ENCODE measurements around the gene NBEAL2. TPM values are rescaled to one million over a fixed set of nuclear protein-coding genes. Genes with fewer than 3 reads are reported as not detected.

Gene NBEAL2
- total and polyA plus RNA-seq, 10 of the 15 experiments (the other 5 are each of a cell fraction or from before 2014, with no cell fraction given) = 0.07 to 127 (median 29.4) TPM

DNA sequence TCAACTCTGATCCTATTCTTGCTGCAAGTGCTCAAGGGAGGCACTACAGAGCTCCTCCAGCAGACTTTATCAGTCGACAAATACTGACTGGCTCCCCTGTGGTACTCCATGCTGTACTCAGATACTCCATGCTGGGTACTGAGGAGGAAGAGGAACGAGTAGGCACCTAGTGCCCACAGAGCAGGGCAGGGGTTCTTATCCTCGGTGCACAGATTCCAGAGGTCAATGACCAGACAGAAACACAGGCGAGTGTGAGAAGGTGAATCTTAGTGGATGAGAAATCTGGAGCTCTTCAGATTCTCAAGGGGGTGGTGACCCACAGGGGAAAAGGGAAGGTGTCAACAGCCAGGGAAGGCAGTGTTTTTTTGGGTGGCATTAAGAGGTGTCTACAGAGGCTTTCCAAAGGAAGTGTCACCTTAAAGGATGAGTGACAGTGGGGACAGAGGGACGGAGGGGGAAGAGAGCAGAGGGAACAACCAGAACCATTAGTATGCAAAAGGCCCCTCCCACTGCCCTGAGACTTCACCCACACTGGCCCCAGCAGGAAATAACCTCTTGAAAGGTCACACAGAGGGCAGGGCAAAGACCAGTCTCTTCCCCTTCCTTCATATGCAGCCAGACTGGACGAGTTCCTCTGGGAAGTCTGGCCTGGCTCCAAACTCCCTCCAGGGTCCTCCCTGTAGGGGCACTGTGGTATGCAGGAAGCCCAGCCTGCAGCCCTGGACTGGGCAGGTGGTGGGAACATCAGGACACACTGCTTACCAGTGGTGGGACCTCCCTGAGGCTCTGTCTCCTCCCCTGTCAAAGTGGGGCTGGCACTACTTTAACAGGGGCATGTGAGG, 30.4 kb upstream of the NBEAL2 start (continued):
- TF ChIP-seq NR2F1 (conservative IDR thresholded peaks at IDR 0.05) = peak; percentile 95
- TF ChIP-seq EED (IDR thresholded peaks at IDR 0.05; ENCODE audit: low read depth) = peak; percentile 55; the same call in 1 of the 2 replicates
- 0 out of 2 replicates have a peak, but pooled peaks have one; percentile 57 for TF ChIP-seq TBL1XR1 (IDR thresholded peaks at IDR 0.05; ENCODE audit: low read depth, low read length)
- TF ChIP-seq, protein P1, sequence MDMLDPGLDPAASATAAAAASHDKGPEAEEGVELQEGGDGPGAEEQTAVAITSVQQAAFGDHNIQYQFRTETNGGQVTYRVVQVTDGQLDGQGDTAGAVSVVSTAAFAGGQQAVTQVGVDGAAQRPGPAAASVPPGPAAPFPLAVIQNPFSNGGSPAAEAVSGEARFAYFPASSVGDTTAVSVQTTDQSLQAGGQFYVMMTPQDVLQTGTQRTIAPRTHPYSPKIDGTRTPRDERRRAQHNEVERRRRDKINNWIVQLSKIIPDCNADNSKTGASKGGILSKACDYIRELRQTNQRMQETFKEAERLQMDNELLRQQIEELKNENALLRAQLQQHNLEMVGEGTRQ (IDR thresholded peaks at IDR 0.05; ENCODE audit: borderline replicate concordance, low read depth, low read length) = no peak
- TF ChIP-seq SMARCA5 (IDR thresholded peaks at IDR 0.05) = peak; percentile 80
- TF ChIP-seq MYC (IDR thresholded peaks at IDR 0.05; ENCODE audit: insufficient read depth, insufficient read length, insufficient replicate concordance, low read length, severe bottlenecking) = no peak

DNA sequence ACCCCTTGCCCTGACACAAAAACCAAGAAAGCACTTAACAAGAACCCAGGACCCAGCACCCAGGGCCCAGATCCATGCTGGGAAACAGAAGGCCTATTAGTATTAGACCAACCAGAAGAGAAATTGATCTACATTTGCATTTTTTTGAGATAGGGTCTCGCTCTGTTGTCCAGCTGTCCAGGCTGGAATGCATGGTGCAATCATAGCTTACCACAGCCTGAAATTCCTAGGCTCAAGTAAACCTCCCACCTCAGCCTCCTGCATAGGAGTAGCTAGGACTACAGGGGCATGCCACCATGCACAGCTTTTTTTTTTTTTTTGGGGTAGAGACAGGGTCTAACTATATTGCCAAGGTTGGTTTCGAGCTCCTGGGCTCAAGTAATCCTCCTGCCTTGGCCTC, 29.3 kb upstream of the NBEAL2 start:
- intact Hi-C loops (cut with micrococcal nuclease; ENCODE audit: unreplicated experiment) (no loop called here), in situ Hi-C loops (cut with MboI) (no loop called here)
- Histone ChIP-seq H3K36me3 (ENCODE audit: control insufficient read depth in 2 of 2, insufficient read depth in 2 of 2, low read length in 1 of 2) (peaks cover 16 to 33% of the 10 kb centered on the region in 2 experiments), H3K79me2 (ENCODE audit: control insufficient read depth, insufficient read depth, low read length) (peaks cover 94% of the 10 kb centered on the region), H3K9me3 (replicated peaks; ENCODE audit: control insufficient read depth, insufficient read depth, low read length) (no peaks in the 10 kb centered on the region; the same call in 2 of the 3 replicates), H3K27me3 (replicated peaks in 1 of 2; ENCODE audit: control insufficient read depth in 2 of 2, insufficient read depth in 2 of 2, low read length in 1 of 2) (no peaks in the 10 kb centered on the region), H3K4me2 (ENCODE audit: control insufficient read depth, insufficient read depth) (peak overlapping the region; percentile 41), H3K4me1 (ENCODE audit: control insufficient read depth, insufficient read depth, low read length) (peaks cover 65% of the 10 kb centered on the region), H3K4me3 (no peak overlapping the region), H4K20me1 (ENCODE audit: control insufficient read depth, insufficient read depth) (peaks cover 6% of the 10 kb centered on the region; the same call in 1 of the 2 replicates), H2AFZ (ENCODE audit: control insufficient read depth, low read depth, low read length) (no peak overlapping the region), H3K9ac (ENCODE audit: control insufficient read depth, insufficient read depth, low read length) (no peak overlapping the region), H3K27ac (ENCODE audit: control insufficient read depth, insufficient read depth) (no peak overlapping the region)
- ATAC-seq = no peak
- BruUV-seq (replicated peaks) = no TSS peak
- ChIA-PET RAD21 (ENCODE audit: unreplicated experiment) (interaction anchor here (0.8 kb wide), 1 partner anchor 21 kb away, joined by 3 read pairs; no protein-coding TSS in a partner anchor), SMC1A (ENCODE audit: uncharacterized antibody, unreplicated experiment) (interaction anchor here (17.2 kb wide), 1 partner anchor 18 kb away, joined by 298 read pairs; no protein-coding TSS in a partner anchor), POLR2A (interaction anchor here (0.6 to 10.1 kb wide), 3 partner anchors 8 to 19 kb away, joined by 4 to 163 read pairs (median 4); no protein-coding TSS in a partner anchor), CTCF (interaction anchor here (1.1 to 1.6 kb wide), 3 partner anchors 9 to 41 kb away, joined by 3 to 5 read pairs (median 4); no protein-coding TSS in a partner anchor)
- no peak for DNase-seq (ENCODE audit: low read depth, low spot score)
- TF ChIP-seq, protein P2, sequence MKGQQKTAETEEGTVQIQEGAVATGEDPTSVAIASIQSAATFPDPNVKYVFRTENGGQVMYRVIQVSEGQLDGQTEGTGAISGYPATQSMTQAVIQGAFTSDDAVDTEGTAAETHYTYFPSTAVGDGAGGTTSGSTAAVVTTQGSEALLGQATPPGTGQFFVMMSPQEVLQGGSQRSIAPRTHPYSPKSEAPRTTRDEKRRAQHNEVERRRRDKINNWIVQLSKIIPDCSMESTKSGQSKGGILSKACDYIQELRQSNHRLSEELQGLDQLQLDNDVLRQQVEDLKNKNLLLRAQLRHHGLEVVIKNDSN (IDR thresholded peaks at IDR 0.05; ENCODE audit: borderline replicate concordance, extremely low read length, insufficient read depth, low read depth, low read length) = no peak
- TF ChIP-seq, protein P3, sequence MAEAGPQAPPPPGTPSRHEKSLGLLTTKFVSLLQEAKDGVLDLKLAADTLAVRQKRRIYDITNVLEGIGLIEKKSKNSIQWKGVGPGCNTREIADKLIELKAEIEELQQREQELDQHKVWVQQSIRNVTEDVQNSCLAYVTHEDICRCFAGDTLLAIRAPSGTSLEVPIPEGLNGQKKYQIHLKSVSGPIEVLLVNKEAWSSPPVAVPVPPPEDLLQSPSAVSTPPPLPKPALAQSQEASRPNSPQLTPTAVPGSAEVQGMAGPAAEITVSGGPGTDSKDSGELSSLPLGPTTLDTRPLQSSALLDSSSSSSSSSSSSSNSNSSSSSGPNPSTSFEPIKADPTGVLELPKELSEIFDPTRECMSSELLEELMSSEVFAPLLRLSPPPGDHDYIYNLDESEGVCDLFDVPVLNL (IDR thresholded peaks at IDR 0.05; ENCODE audit: low read depth, low read length) = no peak
- TF ChIP-seq RAD51 (IDR thresholded peaks at IDR 0.05) = no peak
- no peak for TF ChIP-seq MEF2A (IDR thresholded peaks at IDR 0.05; ENCODE audit: insufficient read depth, low read depth, low read length)
- no peak for TF ChIP-seq SMARCA5 (IDR thresholded peaks at IDR 0.05)
- TF ChIP-seq POLR2AphosphoS2 (IDR thresholded peaks at IDR 0.05; ENCODE audit: low read depth, low read length) = no peak
- no peak for TF ChIP-seq ZNF274 (IDR thresholded peaks at IDR 0.05; ENCODE audit: insufficient read depth, insufficient read length)
- TF ChIP-seq, protein P4, sequence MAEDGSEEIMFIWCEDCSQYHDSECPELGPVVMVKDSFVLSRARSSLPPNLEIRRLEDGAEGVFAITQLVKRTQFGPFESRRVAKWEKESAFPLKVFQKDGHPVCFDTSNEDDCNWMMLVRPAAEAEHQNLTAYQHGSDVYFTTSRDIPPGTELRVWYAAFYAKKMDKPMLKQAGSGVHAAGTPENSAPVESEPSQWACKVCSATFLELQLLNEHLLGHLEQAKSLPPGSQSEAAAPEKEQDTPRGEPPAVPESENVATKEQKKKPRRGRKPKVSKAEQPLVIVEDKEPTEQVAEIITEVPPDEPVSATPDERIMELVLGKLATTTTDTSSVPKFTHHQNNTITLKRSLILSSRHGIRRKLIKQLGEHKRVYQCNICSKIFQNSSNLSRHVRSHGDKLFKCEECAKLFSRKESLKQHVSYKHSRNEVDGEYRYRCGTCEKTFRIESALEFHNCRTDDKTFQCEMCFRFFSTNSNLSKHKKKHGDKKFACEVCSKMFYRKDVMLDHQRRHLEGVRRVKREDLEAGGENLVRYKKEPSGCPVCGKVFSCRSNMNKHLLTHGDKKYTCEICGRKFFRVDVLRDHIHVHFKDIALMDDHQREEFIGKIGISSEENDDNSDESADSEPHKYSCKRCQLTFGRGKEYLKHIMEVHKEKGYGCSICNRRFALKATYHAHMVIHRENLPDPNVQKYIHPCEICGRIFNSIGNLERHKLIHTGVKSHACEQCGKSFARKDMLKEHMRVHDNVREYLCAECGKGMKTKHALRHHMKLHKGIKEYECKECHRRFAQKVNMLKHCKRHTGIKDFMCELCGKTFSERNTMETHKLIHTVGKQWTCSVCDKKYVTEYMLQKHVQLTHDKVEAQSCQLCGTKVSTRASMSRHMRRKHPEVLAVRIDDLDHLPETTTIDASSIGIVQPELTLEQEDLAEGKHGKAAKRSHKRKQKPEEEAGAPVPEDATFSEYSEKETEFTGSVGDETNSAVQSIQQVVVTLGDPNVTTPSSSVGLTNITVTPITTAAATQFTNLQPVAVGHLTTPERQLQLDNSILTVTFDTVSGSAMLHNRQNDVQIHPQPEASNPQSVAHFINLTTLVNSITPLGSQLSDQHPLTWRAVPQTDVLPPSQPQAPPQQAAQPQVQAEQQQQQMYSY (CRISPR knock-in tag; IDR thresholded peaks at IDR 0.05) = no peak
- TF ChIP-seq TBL1XR1 (IDR thresholded peaks at IDR 0.05; ENCODE audit: low read depth, low read length) = no peak
- FAIRE-seq = no peak
- WGBS (ENCODE audit: insufficient coverage, insufficient replicate concordance, low lambda C conversion rate, missing lambda C conversion rate) = 72% methylated on average over 2 of the region's 2 CpGs

All from GM12878 (cell line).